ENCODE measurements around the gene CDRT4. TPM values are rescaled to one million over a fixed set of nuclear protein-coding genes. Genes with fewer than 3 reads are reported as not detected.

Gene CDRT4
- total RNA-seq, 4 donors from 2014 or later = 4.0 to 13.4 (median 11.1) TPM

- H3K4me3 ChIP-seq (replicated peaks in 1 of 3) = no peak overlapping the region
- 91 to 92% methylated on average over 11 of the region's 11 CpGs for WGBS, 2 donors
- intact Hi-C loops (cut with DNase I) = no loop called here
- no peaks in the 10 kb centered on the region for H3K36me3 ChIP-seq
- DNase-seq = no peak
- no peaks in the 10 kb centered on the region for H3K27me3 ChIP-seq
- no peak overlapping the region for H3K27ac ChIP-seq
- H3K9me3 ChIP-seq = no peaks in the 10 kb centered on the region
- peaks cover 0 to 5% of the 10 kb centered on the region in 2 donors for H3K4me1 ChIP-seq
- TF ChIP-seq CTCF (IDR thresholded peaks at IDR 0.05) (no peak), POLR2A (IDR thresholded peaks at IDR 0.05) (no peak)
These were observed 44.9 kb downstream of the CDRT4 start for GRCh38 chr17:15422392-15422965.

- H3K36me3 ChIP-seq = no peaks in the 10 kb centered on the region
- H3K4me3 ChIP-seq (replicated peaks in 1 of 3) = no peak overlapping the region
- no peaks in the 10 kb centered on the region for H3K27me3 ChIP-seq
- no peak for TF ChIP-seq CTCF (IDR thresholded peaks at IDR 0.05)
- TF ChIP-seq POLR2A (IDR thresholded peaks at IDR 0.05) = no peak
- no peak overlapping the region for H3K27ac ChIP-seq
- intact Hi-C loops (cut with DNase I) = no loop called here
- H3K9me3 ChIP-seq = no peaks in the 10 kb centered on the region
- H3K4me1 ChIP-seq = peaks cover 14 to 22% of the 10 kb centered on the region in 2 donors
- 79 to 84% methylated on average over 7 of the region's 7 CpGs for WGBS, 2 donors
- no peak for DNase-seq
These were observed 48.6 kb downstream of the CDRT4 start for GRCh38 chr17:15418781-15419180.

GRCh38 chr17:15414532-15415306, 52.7 kb downstream of the CDRT4 start:
- Histone ChIP-seq H3K27me3 (no peaks in the 10 kb centered on the region), H3K9me3 (no peaks in the 10 kb centered on the region), H3K4me3 (replicated peaks in 1 of 3) (no peak overlapping the region), H3K27ac (peak overlapping the region; percentile 82 to 89 (median 84)), H3K36me3 (no peaks in the 10 kb centered on the region), H3K4me1 (peaks cover 42 to 60% of the 10 kb centered on the region in 2 donors)
- TF ChIP-seq POLR2A (IDR thresholded peaks at IDR 0.05) (peak in 1 of 2 donors; percentile 53), CTCF (IDR thresholded peaks at IDR 0.05) (peak in 1 of 6 experiments; percentile 22)
- intact Hi-C loops (cut with DNase I) = no loop called here
- 51 to 55% methylated on average over 13 to 14 of the region's 14 CpGs for WGBS, 2 donors
- DNase-seq = peak; percentile 99

GRCh38 chr17:15413101-15413771, 54.2 kb downstream of the CDRT4 start:
- WGBS, 2 donors = 90 to 96% methylated on average over 9 of the region's 9 CpGs
- Histone ChIP-seq H3K27me3 (no peaks in the 10 kb centered on the region), H3K27ac (peak overlapping the region in 2 of 3 donors; percentile 88 to 92), H3K4me1 (peaks cover 53 to 75% of the 10 kb centered on the region in 2 donors), H3K9me3 (no peaks in the 10 kb centered on the region), H3K4me3 (replicated peaks in 1 of 3) (no peak overlapping the region), H3K36me3 (no peaks in the 10 kb centered on the region)
- DNase-seq = no peak
- no peak for TF ChIP-seq POLR2A (IDR thresholded peaks at IDR 0.05)
- TF ChIP-seq CTCF (IDR thresholded peaks at IDR 0.05) = no peak
- intact Hi-C loops (cut with DNase I) = no loop called here

Data from thyroid gland (tissue), 4 donors.